GM18502 (cell line): ENCODE measurements around the gene RBM17.
"Not testable (repeated sequence)": the region's sequence is repeated elsewhere in the genome, so short reads cannot be mapped to it uniquely, and the experiment has no call there.

ENCODE experiments used
- ATAC-seq: cut with Tn5 transposase; IDR thresholded peaks from one replicate; pipeline ENCODE4 v1.9.1; 2021; ENCODE audit warnings: mild to moderate bottlenecking; ENCODE audit not compliant: unreplicated experiment, poor library complexity

Gene RBM17

DNA sequence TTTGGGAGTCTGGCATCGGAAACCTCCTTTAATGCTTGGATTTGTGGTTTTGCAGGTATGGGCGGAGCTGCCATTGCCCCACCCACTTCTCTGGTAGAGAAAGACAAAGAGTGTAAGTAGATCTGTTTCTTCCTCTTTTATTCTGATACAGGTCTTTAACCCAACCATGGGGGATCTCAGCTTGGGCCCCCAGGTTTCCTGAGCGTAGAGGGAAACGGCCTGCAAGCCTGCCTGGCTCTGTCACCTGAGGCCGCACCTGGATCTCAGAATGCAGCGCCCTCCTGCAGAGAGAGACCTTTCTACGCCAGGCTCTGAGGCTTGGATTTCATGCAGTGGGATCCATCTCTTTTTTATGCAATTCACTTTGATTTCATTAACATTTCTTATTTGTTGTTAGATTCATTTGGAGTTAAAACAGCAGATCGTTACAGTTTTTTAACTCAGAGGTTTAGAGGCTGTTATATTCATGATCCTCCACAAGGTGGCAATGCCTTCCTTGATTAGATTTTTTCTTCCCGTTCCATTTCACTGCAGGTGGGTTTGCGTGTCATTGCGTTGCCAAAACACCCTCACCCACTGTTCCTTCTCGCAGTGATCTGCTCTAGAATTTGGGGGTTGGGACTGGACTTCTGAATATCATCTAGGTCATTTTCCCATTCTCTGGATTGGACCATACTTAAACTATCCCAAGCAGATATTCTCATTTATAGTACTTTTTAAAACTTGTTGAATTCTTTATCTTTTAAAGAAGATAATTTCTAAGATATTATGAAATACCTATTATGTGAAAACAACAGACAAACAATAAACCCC lies 20.0 kb downstream of the RBM17 start:
- ATAC-seq = no peak

DNA sequence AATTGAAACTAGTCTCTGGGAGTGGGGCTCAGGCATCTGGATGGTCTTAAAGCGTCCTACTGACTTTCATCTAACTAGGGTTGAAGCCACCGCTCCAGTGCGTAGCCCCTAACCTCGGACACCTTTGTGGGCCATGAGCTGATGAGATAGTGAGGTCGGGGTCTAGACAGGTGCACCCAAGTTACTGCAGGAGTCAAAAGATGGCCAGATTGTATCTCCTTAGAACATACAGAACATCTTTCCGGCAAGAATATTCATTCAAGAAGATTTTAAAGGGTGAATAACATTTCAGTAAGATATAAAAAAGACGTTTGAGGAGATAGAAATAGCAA lies 20.6 kb downstream of the RBM17 start:
- no peak for ATAC-seq

DNA sequence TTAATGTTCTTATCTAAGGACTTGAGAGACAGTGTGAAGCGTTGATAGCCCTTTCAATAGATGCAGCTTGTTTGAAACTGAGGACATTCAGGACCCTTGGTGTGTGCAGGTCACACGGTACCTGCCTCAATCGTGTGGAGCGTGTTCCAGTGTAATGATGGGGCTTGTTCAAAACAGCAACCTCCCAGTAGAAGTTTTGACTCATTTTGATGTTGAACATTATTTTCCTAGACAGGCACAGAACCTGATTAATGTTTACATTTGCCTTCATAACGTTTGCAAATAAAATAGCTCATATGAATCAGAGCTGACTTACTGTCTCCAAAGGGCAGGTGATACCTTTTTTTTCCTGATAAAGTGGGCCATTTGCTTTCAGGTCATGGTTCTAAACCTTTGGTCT lies 21.3 kb downstream of the RBM17 start:
- ATAC-seq = no peak

DNA sequence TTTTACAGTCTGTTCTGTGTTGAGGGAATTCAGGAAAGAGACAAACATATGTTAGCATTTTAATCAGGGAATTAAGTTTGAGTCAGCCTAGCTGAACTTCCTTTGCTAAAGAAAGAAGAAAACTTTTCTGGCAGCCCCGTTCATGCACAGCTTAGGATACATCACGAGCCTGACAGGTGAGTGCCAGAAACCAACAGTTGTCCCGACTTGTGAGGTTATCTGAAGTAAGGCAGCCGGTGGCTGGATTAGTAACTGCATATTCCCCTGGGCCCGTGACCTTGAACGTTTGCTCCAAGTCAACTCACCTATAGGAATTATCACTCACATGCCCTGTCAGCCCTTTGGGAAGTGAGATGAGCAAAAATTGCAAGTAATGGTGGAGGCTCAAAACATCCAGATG lies 24.1 kb downstream of the RBM17 start:
- no peak for ATAC-seq

DNA sequence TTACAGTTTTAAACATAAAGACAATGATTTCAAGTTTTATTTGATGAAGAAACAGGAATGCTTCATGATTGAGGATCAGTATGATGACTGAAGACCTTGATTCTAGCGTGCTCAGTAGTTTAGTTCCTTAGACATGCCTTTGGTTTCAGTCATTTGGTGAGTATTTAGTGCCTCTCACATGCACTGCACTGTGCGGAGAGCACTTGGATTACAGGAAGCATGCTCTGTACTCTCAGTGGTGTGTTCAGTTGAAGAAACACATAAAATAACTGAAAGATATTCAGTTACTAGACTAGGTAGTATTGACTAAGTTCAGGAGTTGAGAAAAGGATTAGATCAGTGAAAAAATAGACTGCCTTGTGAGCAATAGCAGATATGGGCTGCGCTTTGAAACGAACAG lies 25.5 kb downstream of the RBM17 start:
- ATAC-seq = no peak

DNA sequence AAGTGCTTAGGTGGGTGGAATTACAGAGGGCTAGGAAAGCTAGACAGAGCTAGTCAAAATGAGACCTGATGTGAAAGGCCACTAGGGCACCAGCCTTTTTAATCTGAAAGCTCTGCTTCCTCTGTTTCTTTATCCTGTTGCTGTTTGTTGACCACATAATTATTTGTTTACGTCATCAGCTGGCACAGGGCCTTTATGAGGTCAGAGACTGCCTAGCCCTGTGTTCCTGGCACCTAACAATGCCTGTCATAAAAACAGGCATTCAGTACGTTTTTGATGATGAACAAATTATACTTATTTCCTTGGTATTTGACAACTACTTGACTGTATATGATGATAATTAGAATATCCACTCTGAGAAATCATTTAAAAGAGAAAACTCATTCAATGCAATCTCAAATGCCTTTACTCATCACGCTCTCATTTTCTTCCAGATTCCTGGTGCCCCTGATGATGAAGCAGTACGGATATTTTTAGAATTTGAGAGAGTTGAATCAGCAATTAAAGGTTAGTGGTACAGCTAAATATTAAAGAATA lies 26.0 kb downstream of the RBM17 start:
- ATAC-seq = no peak

DNA sequence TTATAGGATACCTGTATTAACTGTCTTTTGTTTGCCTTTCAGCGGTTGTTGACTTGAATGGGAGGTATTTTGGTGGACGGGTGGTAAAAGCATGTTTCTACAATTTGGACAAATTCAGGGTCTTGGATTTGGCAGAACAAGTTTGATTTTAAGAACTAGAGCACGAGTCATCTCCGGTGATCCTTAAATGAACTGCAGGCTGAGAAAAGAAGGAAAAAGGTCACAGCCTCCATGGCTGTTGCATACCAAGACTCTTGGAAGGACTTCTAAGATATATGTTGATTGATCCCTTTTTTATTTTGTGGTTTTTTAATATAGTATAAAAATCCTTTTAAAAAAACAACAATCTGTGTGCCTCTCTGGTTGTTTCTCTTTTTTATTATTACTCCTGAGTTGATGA lies 26.6 kb downstream of the RBM17 start:
- ATAC-seq = no peak

DNA sequence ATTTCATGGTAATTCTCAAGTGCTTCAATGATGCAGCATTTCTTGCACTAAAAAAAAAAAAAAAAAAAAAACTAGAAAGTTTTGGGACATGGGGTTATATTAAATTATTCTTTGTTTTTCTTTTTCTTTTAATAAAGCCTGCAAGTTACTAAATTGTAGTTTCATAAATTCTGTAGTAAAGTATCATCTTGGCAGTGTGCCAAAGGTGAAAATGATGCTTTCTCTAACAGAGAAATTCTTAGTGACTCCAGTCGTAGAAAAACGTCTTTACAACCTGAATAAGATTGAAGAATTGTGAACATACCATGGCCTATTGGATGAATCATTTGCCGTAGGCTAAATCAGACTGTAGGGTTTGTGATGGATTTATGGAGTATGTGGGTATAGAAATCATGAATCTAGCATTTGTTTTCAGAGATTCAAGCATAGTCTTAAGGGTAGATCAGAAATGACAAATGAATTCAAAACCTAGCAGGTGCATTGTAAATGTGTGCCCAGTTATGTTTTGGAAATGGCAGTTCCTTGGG lies 27.1 kb downstream of the RBM17 start:
- no peak for ATAC-seq

DNA sequence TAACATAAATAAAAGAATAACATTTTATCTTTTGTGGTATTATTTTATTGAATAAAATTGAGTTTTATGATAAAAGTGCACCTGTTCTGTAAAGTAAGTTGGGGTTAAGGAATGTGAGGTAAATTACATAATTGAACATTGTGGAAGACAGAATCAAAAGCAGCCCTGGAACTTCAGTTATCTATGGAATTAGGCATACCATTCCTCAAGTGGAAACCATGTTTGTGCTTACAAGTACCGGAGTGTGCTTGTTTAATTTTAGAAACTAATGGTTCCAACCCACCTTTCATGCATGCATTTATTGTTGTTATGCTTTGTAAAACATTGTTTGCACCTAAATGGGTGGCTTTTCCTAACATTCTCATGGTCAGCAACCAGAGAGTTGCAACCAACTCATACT lies 28.0 kb downstream of the RBM17 start:
- ATAC-seq = no peak

DNA sequence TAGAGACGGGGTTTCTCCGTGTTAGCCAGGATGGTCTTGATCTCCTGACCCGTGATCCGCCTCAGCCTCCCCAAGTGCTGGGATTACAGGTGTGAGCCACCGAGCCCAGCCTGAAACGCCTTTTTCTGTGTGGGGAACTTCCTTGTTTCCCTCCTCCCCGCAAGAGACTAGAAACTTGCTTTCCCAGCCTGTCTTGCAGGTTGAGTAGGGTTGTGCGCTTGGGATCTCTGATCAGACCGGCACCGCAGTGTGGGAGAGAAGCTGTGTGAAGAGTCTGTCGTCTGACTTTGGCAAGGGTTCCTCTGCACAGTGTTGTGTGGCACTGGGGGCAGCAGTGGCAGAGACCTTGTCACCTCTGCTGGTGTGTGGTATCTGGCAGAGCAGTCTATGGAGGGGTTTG lies 28.9 kb downstream of the RBM17 start:
- no peak for ATAC-seq

DNA sequence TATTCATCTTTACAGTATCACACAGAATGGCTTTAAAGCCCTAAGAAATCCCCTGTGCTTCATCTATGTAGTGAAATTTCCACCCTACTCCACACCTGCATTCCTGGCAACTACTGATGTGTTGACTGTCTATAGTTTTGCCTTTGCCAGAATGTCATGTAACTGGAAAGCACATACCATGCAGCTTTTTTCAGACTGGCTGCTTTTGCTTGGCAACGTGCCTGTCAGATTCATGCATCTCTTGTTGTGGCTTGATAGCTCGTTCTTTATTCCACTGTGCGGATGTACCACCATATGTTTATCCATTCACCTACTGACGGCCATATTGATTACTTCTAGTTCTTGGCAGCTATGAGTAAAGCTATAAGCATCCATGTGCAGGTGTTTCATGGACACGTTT lies 30.6 kb downstream of the RBM17 start:
- ATAC-seq = no peak

DNA sequence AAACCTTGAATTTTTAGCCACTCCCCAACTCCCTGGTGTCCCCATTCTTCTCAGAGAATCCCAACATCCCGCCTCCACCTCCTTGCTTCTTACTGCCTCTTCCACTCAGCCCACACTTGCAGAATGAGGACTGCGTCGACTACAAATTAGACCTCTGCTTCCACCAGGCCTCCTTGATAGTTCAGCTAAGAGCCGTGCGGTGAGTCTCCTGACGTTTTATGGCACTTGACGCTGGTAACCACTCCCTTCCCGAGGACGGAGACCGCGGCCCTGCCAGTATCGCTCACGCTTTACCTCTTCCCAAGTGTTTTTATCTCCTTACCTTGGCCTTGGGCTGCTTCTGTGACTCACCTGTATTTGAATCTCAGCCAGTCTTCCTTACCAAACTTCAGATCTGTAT lies 31.1 kb downstream of the RBM17 start:
- no peak for ATAC-seq

DNA sequence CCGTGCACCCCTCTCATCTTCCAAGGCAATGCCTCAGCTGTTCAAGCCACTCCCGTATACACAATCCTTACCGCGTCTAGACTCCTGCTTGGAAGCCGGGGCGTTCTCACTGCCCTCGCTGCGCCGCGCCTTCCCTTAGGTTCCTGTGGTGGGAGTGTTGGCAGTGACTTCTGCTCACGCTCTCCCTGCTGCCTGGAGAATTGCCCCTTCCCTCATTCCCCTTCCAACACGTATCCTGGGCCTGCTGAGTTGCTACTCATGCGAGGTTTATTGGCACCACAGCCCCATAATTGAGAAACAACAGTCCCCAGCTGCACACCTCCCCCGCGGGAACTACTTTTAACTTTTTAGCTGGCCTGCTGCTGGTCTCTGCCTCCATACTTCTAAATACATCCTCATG lies 31.9 kb downstream of the RBM17 start:
- ATAC-seq = no peak

DNA sequence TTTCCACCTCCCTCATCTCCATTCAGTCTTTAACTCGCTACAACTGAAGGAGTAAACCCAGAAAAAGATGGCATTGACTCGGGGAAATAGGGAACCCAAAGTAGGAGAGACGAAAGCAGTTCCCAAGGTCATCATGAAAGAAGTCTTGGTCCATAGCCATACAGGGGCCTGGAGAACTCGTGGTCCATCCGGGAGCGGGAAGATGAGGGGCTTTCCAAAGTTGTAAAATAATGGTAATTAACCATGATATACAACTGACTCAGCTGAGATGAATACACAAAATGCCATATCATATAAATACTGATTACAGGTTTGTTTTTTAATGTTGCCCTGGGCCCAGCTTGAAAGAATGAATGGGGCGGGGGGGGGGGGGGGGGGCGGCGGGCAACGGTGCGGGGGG lies 32.3 kb downstream of the RBM17 start:
- no peak for ATAC-seq

DNA sequence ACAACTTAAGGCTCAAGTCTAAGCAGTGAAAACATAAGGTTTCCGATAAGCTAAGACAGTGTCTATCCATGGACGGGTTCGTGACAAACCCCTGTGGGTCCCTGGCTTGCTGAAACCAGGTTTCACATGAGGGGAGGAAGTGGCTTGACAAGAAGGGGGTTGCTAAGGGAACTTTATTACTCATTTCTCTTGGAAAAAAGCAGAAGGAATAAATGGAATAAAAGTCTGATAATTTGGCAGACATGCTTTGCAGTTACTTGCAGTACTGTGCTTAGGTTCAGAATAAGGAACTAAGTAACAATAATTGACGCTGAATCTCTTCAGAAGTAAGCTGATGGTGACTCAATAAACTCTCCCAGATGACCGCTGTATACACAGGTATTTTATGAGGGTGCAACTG lies 34.7 kb downstream of the RBM17 start:
- no peak for ATAC-seq

DNA sequence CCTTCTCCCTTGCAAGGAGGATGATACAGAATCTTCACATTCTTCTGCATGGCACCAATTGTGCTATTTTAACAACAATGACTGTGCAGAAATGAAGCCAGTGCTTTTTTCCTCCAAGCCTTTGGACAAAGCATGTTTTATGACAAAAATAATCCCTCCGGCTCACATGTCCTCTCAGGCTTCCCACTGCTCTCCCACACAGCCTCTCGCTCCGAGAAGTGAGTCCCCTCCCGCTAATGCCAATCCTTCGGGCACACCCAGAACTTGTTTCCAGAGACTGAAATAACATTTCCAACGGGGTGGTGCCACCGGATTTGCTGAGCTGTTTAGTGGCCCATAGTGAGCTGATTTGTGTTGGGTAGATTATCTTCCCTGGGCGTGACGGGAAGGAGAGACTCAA lies 35.8 kb downstream of the RBM17 start:
- no peak for ATAC-seq

DNA sequence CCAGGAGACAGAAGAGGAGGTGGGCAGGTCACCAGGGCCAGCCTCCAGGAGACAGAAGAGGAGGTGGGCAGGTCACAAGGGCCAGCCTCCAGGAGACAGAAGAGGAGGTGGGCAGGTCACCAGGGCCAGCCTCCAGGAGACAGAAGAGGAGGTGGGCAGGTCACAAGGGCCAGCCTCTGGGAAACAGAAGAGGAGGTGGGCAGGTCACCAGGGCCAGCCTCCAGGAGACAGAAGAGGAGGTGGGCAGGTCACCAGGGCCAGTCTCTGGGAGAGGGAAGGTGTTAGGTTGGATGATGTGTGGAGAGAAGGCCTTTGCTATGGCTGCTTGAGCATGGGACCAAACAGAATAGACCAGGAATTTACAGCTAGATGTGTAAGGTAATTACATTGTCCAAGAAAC lies 38.6 kb downstream of the RBM17 start:
- ATAC-seq = not testable (repeated sequence)

DNA sequence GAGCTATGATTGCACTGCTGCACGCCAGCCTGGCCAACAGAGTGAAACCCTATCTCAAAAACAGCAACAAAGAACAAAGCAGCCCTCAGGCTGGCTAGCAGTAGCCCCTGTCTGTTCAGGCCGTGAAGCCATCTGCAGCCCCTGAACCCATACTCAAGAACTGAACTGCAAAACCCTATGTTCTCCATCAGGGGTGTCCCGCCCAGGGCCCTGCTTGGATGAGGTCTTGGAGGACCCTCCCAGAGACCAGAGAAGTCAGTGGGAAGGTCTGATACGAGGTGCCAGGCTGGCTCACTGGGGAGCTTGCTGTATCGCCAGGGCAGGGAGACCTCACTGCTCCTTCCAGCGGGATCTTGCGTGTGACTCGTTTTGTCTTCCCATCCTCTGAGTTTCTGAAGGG lies 39.3 kb downstream of the RBM17 start:
- no peak for ATAC-seq

DNA sequence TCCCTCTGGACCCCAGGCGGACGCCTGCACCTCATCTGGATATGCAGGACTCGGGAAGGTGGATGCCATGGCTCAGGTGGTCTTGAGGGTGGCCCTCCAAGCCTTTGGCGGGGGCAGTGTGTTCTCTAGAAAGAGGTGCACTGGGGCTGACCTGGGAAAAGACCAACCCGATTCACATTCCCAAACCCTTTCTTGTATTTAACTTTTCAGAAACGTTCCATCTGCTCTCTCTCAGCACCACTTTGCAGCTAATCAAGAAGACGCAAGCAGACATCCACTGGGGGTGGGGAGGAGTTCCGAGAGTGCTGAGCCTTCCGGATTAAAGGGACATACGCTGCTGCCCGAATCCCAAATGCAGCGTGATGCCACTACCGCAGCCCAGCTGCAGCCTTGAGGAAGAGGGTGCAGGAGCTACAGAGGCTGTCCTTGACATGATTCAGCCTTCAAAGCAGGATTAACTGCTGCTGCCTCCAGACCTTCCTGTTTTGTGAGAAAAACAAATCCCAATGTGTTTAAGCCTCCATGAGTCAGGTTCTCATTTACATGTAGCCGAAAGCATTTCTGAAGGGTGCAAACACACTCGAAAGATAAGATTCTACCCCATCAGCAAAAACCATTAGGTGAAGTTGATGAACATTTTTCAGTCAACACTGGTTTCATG lies 39.9 kb downstream of the RBM17 start:
- no peak for ATAC-seq

DNA sequence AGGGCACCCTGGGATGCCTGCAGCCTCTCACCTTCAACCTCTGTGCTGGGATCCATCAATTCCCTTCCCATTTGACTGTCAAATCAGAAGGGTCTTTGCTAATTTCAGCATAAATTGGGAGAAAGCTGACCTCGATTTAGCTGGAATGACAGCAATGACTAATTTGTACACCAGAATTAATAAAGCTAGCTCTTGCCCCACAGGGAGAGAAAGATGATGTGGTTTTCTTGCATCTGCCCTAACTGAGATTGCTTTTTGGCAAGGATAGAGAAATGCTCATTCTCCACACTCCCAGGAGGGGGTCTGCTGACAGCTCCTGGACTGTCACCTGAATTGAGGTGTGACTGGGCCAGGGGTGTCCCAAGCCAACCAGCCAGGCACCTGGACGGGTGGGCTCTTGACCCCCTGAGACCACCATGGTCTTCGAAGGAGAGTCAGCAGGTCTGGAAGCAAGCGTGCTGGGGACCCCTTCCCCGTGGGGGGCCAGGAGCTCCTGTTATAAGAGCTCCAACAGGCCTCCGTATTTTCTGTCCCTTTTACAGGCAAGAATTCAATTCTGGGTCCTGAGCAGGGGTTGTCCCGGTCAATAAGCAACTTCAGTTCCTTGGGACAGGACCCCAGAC lies 42.1 kb downstream of the RBM17 start:
- no peak for ATAC-seq

DNA sequence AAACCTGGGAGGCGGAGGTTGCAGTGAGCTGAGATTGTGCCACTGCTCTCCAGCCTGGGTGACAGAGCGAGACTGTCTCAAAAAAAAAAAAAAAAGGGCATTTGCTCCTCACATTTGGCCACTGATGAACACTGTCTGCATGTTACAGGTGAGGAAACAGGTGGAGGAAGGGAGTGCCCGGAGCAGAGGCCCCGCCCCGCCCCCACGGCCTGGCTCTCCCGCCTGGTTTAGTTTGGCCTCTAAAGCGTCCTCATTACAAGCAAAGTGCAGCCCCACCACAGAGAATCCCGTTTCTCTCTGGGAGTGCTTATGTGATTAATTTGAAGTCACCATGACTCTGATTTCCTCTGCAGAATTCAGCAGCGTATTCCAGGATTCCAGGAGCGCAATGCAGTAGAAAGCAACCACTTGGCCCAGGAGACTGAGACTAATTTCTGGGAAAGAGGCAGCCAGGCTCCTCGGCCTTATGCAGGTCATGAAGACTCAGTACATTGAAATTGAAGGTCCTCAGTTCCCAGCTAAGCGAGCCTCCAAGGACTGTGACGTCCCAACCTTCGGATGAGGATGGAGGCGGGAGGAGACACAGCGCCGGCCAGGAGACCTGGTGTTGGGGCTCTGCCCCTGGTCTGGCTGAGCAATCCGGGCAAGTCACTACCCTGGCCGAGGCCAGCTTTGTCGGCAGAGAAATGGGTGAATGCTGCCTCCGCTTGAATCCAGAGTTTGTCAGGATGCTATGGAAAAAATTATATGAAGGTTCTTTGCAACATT lies 44.7 kb downstream of the RBM17 start:
- no peak for ATAC-seq
